ENCODE results near the gene ARID3A.

ARID3A gene

GRCh38 chr19:911197-912033, 14.4 kb upstream of the ARID3A start:
- no peak for DNase-seq (ENCODE audit: insufficient read length, low spot score)
- no peak for FAIRE-seq
- TF ChIP-seq SPI1 (IDR thresholded peaks at IDR 0.05; ENCODE audit: low read depth, low read length) (no peak), POLR2AphosphoS5 (IDR thresholded peaks at IDR 0.05; ENCODE audit: low read depth, low read length) (no peak), PAX5 (IDR thresholded peaks at IDR 0.05; ENCODE audit: insufficient read depth, low read length, severe bottlenecking) (no peak), TAF1 (IDR thresholded peaks at IDR 0.05; ENCODE audit: low read depth, low read length) (no peak), POLR2A (IDR thresholded peaks at IDR 0.05; ENCODE audit: low read depth, low read length) (no peak), POU2F2 (IDR thresholded peaks at IDR 0.05; ENCODE audit: low read depth, low read length) (no peak)

DNA sequence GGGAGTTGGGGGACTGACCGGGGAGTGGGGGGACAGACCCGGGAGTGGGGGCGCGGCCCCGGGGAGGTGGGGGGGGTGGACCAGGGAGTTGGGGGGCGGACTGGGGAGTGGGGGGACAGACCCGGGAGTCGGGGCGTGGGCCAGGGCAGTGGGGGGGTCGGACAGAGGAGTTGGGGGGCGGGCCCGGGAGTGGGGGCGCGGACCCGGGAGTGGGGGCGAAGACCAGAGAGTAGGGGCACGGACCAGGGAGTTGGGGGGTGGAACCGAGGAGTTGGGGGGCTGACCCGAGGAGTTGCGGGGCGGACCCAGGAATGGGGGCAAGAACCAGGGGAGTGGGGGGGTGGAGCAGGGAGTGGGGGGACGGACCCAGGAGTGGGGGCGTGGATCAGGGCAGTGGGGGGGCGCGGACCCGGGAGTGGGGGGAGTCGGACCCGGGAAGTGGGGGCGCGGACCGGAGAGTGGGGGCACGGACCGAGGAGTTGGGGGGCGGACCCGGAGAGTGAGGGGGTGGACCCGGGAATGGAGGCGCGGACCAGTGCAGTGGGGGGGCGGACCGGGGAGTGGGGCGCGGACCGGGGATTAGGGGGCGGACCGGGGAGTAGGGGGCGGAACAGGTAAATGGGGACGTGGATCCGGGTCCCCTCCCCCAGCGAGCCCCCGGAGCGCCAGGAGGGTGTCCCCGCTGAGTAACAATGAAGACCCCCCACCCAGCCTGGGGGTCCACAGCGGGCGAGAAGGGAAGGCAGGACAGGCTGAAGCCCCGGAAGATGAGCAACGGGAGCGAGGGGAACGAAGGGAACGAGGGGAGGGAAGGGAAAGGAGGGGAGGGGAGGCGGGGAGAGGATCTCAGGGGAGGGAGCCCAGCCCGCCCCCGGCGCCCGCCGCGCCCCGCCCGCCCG, 13.4 kb upstream of the ARID3A start:
- FAIRE-seq (no peak), DNase-seq (ENCODE audit: insufficient read length, low spot score) (no peak)
- TF ChIP-seq POLR2A (IDR thresholded peaks at IDR 0.05; ENCODE audit: low read depth, low read length) (no peak), TAF1 (IDR thresholded peaks at IDR 0.05; ENCODE audit: low read depth, low read length) (no peak), POLR2AphosphoS5 (IDR thresholded peaks at IDR 0.05; ENCODE audit: low read depth, low read length) (no peak), PAX5 (IDR thresholded peaks at IDR 0.05; ENCODE audit: insufficient read depth, low read length, severe bottlenecking) (no peak), POU2F2 (IDR thresholded peaks at IDR 0.05; ENCODE audit: low read depth, low read length) (no peak), SPI1 (IDR thresholded peaks at IDR 0.05; ENCODE audit: low read depth, low read length) (no peak)

GRCh38 chr19:913080-913748, 12.6 kb upstream of the ARID3A start, which contains the start of gene R3HDM4:
Gene R3HDM4, minus strand, starts transcription at chr19:913219. Its CDS starts 62 bp downstream, at chr19:913157.
- DNase-seq (ENCODE audit: insufficient read length, low spot score): peak; percentile 92
- peak; percentile 89 for FAIRE-seq
- no peak for TF ChIP-seq POLR2A (IDR thresholded peaks at IDR 0.05; ENCODE audit: low read depth, low read length)
- no peak for TF ChIP-seq TAF1 (IDR thresholded peaks at IDR 0.05; ENCODE audit: low read depth, low read length)
- TF ChIP-seq SPI1 (IDR thresholded peaks at IDR 0.05; ENCODE audit: low read depth, low read length): no peak
- no peak for TF ChIP-seq PAX5 (IDR thresholded peaks at IDR 0.05; ENCODE audit: insufficient read depth, low read length, severe bottlenecking)
- TF ChIP-seq POLR2AphosphoS5 (IDR thresholded peaks at IDR 0.05; ENCODE audit: low read depth, low read length): no peak
- TF ChIP-seq POU2F2 (IDR thresholded peaks at IDR 0.05; ENCODE audit: low read depth, low read length): no peak

DNA sequence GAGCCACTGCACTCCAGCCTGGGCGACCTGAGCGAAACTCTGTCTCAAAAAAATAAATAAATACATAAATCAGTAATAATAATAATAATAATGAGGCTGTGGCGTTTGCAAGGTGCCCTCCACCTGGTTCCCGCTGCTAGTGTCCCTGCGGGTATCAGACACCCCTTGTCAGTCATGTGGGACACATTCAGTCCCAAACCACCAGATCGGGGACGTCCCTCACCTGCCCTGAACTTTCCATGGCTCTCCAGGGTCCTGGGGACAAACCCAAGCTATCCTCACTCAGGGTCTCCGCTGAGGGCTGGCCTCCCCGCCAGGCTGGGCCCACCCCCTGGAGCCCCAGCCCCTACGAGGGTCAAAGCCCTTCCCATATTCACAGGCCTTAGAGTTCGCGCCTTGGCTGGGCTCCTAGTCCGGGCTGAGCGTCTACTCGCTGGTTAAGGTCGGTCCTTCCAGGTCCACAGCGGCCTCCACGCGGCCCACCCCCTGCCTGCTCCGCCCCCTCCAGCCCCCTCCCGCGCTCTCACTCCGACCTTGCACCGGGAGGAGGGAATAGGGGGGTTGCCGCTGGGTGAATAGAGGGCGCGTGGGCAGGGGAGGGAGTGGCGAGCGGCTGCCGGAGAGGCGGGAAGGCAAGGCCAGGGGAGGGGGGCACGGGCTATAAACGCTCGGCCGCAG, 9.1 kb upstream of the ARID3A start:
- DNase-seq (ENCODE audit: insufficient read length, low spot score): no peak
- TF ChIP-seq POU2F2 (IDR thresholded peaks at IDR 0.05; ENCODE audit: low read depth, low read length) (no peak), SPI1 (IDR thresholded peaks at IDR 0.05; ENCODE audit: low read depth, low read length) (no peak), POLR2AphosphoS5 (IDR thresholded peaks at IDR 0.05; ENCODE audit: low read depth, low read length) (no peak), TAF1 (IDR thresholded peaks at IDR 0.05; ENCODE audit: low read depth, low read length) (no peak), PAX5 (IDR thresholded peaks at IDR 0.05; ENCODE audit: insufficient read depth, low read length, severe bottlenecking) (no peak), POLR2A (IDR thresholded peaks at IDR 0.05; ENCODE audit: low read depth, low read length) (no peak)
- FAIRE-seq: no peak

DNA sequence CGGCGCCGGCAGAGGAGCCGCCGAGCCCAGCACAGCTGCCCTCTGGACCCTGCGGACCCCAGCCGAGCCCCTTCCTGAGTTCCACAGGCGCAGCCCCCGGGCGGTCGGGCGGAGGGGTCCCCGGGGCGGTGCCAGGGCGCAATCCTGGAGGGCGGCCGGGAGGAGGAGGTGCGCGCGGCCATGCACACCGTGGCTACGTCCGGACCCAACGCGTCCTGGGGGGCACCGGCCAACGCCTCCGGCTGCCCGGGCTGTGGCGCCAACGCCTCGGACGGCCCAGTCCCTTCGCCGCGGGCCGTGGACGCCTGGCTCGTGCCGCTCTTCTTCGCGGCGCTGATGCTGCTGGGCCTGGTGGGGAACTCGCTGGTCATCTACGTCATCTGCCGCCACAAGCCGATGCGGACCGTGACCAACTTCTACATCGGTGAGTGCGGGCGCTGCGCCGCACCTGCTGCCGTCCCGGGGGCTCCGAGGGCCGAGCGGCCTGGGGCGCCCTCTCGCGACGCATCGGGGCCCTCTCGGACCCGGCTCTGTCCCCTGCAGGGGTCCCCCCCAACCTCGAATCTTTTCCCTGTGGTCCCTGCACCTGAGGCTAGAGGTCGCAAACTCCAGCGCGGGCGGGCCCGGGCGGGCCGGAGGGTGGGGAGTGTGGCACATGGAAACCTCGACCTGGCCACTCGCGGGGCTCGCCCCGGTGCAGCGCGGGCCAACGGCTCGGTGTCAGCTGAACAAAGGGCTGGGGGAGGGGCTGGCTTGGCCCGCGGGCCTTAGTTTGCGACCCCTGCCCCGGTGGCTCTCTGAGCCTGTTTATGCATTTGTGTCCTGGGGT, 8.3 kb upstream of the ARID3A start, which contains the start of gene KISS1R:
KISS1R (plus strand) TSS at position 11 of the 829 bp plus-strand sequence; CDS start at position 181, 170 bp downstream.
- DNase-seq (ENCODE audit: insufficient read length, low spot score) (no peak), FAIRE-seq (peak; percentile 35)
- TF ChIP-seq SPI1 (IDR thresholded peaks at IDR 0.05; ENCODE audit: low read depth, low read length) (no peak), POU2F2 (IDR thresholded peaks at IDR 0.05; ENCODE audit: low read depth, low read length) (no peak), PAX5 (IDR thresholded peaks at IDR 0.05; ENCODE audit: insufficient read depth, low read length, severe bottlenecking) (peak; percentile 42), TAF1 (IDR thresholded peaks at IDR 0.05; ENCODE audit: low read depth, low read length) (no peak)

- no peak for DNase-seq (ENCODE audit: insufficient read length, low spot score)
- no peak for TF ChIP-seq POU2F2 (IDR thresholded peaks at IDR 0.05; ENCODE audit: low read depth, low read length)
- no peak for TF ChIP-seq TAF1 (IDR thresholded peaks at IDR 0.05; ENCODE audit: low read depth, low read length)
- no peak for TF ChIP-seq POLR2A (IDR thresholded peaks at IDR 0.05; ENCODE audit: low read depth, low read length)
- no peak for TF ChIP-seq POLR2AphosphoS5 (IDR thresholded peaks at IDR 0.05; ENCODE audit: low read depth, low read length)
- TF ChIP-seq SPI1 (IDR thresholded peaks at IDR 0.05; ENCODE audit: low read depth, low read length): no peak
- no peak for TF ChIP-seq PAX5 (IDR thresholded peaks at IDR 0.05; ENCODE audit: insufficient read depth, low read length, severe bottlenecking)
- no peak for FAIRE-seq
Measured at GRCh38 chr19:918152-918437, 7.7 kb upstream of the ARID3A start.

- TF ChIP-seq SPI1 (IDR thresholded peaks at IDR 0.05; ENCODE audit: low read depth, low read length) (no peak), POLR2AphosphoS5 (IDR thresholded peaks at IDR 0.05; ENCODE audit: low read depth, low read length) (no peak), POU2F2 (IDR thresholded peaks at IDR 0.05; ENCODE audit: low read depth, low read length) (no peak), POLR2A (IDR thresholded peaks at IDR 0.05; ENCODE audit: low read depth, low read length) (no peak), PAX5 (IDR thresholded peaks at IDR 0.05; ENCODE audit: insufficient read depth, low read length, severe bottlenecking) (no peak), TAF1 (IDR thresholded peaks at IDR 0.05; ENCODE audit: low read depth, low read length) (no peak)
- FAIRE-seq (peak; percentile 41), DNase-seq (ENCODE audit: insufficient read length, low spot score) (no peak)
Measured at GRCh38 chr19:918481-919198, 7.2 kb upstream of the ARID3A start.
